MM.1S (cell line): Measurements from ENCODE around the gene IL1A.

Experiments
- CTCF ChIP-seq: fragments of 300-600 bp; sonication (generic); IDR thresholded peaks from 2 replicates; pipeline ENCODE4 v1.5.1; 2016; ENCODE audit warnings: antibody characterized with exemption, low read length, mixed read lengths
- EZH2 ChIP-seq: fragments of 300-600 bp; sonication (generic); optimal IDR thresholded peaks from 2 replicates; pipeline ENCODE3; 2017; ENCODE audit warnings: low read depth, mild to moderate bottlenecking, antibody characterized with exemption, low read length, mixed read lengths

DNA sequence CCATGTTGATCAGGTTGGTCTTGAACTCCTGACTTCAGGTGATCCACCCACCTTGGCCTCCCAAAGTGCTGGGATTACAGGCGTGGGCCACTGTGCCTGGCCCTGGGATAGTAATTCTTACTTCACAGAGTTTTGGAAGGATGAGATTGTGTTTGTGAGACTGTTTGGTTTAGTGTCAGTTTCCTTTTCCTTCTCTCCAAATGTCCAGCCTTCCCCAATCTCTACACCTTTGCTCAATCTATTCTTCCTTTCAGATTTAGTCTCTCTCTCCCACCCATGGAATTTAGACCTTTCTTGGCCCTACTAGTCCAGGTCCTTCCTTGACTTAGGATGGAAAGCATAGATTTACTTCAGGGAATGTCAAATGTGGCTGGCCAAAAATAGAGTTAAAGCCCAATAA lies 12.2 kb upstream of the IL1A start:
- TF ChIP-seq CTCF: no peak
- TF ChIP-seq EZH2: no peak
